NCI-H1092 treated with DMSO at 0.1 percent for 48 hours (cell line): Measurements from ENCODE around the gene IRF3.
A peak's percentile ranks its signal among the peaks of the same experiment; 100 is the strongest.

Source experiments
- DNase-seq: peaks from one replicate; lab custom pipeline; 2025; lab: John Stamatoyannopoulos, UW

Gene IRF3

DNA sequence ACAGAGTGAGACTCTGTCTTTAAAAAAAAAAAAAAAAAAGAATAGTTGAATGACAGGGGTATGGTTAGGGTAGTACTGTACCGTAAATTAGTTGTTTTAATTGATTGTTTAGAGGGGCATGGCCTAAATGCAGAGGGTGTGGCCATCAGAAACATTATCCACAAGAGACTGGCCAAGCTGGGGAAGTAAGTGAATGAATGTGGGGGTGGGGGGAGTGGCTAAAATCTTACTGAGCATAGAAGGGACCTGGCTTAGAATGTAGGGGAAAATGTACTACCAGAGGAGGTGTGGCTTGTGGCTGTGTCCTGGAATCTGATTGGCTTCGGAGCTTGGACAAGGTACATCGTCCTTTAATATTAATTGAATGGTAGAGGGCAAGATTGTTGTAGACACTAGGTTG, 3.9 kb upstream of the IRF3 start:
- no peak for DNase-seq

DNA sequence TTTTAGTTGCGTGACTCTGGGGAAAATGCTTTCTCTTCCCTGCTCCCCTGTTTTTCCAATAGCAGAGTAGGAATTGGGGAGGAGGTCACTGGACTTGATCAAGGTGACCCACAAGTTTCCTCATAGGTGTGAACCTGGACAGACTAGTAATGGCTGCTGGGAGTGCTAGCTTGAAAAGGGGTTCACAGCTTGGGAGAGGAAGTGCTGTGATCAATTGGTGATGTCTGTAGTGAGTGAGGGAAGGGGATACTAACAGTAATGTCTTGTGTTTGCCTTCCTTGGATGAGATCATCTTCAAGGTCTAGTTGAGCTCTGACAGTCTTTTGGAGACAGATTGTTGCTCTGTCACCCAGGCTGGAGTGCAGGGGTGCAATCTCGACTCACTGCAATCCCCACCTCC, 1.8 kb upstream of the IRF3 start:
- DNase-seq, result no peak

DNA sequence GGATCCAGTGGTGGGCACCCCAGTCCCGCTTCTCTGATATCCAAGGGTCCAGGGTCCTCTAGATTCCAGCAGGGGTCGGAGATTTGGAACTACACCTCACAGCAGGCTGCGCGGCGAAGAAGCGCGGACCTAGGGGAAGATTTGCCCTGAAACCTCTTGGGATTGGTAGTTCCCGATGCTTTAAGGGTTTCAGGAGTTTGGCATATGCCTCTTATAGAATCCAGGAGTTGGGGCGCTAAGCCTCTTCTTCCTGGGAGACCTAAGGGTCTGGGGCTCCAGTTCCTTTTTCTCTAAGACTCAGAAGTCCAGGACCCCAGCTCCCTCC, 425 bp upstream of the IRF3 start:
- no peak for DNase-seq

DNA sequence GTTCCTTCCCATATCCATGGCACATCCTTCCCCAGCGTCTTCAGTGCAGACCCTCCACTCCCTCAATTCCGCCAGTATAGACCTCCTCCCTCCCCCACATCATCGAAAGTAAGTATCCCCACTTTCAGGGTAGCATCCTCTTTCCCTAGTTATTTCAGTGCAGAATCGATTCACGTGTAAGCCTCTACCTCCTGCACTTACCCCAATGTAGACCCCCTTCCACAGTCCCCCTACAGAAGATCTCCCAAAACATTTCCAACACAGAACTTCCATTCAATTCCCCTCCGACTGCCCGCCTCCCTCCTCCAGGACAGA, 664 bp downstream of the IRF3 start:
- no peak for DNase-seq

DNA sequence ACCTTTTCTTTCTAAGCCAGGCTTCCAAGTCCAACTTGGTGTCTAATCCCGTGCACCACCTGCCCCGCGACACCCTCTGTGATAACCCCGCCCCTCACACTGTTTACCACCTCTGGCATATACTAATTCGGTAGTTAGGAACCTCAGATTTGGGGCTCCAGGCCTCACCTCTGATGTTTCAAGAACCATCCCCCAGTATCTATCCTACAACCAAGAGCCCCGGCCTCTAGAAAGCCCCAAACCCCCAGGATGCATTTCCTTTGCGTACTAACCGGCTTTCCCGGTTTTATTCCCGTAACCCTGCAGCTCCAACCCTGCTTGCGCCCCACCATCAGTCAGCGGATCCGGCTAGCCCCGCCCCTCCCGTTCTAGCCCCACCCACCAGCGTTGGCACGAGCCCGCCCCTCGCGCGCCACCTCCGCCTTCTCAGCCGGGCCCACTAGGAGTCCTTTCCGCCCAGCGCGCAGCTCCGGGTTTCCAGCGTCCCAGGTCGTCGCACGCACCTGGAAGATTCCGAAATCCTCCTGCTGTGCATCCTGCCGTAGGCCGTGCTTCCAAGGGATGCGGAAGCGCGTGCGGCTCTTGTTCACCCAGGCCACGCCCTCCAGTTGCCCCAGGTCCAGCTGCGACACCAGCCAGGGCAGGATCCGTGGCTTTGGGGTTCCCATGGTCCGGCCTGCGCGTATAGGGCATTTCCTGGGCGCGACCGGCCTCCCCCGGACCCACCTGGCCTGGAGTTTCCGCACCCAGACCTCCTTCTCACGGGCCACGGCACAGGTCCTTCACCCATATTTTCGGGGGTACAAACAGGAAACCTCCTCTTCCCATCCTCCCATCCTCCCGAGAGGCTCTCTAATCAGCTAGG, 1.3 kb downstream of the IRF3 start:
- peak; percentile 63 for DNase-seq

DNA sequence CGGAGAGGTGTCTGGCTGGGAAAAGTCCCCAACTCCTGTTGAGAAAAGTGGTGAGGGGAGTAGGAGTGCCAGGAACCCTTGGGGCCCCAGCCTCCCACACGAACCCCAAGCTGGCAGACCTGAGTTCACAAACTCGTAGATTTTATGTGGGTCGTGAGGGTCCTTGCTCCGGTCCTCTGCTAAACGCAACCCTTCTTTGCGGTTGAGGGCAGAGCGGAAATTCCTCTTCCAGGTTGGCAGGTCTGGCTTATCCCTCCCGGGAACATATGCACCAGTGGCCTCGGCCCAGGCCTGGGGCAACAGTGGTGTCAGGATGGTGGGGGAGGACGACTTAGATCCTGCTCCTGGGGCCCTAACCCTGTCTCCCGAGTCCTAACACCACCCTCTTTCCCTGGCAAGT, 2.4 kb downstream of the IRF3 start:
- no peak for DNase-seq

DNA sequence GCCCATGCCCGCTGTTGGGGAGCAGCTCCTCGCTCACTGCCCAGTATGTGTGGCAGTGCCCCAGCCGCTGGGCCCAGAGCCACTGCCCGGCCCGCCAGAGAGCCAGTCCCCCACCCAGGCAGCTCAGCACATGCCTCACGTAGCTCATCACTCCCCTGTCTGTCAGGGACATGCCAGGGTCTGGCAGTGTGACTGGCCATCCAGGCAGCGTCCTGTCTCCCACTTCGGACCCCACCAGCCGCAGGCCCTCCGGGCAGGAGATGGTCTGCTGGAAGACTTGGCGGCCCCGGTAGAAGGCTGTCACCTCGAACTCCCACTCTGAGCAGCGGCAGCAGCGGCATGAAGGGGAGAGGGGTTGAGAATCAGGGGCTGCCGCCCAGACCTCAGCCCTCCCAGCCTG, 3.6 kb downstream of the IRF3 start:
- DNase-seq, result no peak

DNA sequence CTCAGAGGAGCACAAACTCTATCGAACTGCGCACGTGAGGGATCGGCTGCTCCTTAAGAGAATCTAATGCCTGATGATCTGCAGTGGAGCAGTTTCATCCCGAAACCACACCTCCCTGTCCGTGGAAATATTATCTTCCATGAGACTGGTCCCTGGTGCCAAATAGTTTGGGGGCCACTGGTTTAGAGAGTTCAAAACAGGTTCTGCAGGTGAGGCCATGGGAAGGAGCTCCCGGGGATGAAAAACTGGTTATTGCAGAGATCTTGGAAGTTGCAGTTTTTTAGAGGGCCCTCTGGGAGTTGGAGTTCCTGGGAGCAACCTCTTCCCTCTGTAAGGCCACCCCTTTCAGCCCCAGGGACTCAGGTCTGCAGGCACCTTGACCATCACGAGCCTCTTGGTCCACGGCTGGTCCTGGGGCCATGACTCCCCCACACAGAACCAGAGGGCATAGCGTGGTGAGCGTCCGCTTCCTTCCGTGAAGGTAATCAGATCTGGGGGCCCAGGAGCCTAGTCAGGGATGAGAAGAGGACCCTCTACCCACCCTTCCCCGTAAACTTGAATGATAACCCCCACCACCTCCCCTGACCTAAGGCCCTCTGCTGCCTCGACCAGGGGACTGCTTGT, 5.2 kb downstream of the IRF3 start:
- no peak for DNase-seq

DNA sequence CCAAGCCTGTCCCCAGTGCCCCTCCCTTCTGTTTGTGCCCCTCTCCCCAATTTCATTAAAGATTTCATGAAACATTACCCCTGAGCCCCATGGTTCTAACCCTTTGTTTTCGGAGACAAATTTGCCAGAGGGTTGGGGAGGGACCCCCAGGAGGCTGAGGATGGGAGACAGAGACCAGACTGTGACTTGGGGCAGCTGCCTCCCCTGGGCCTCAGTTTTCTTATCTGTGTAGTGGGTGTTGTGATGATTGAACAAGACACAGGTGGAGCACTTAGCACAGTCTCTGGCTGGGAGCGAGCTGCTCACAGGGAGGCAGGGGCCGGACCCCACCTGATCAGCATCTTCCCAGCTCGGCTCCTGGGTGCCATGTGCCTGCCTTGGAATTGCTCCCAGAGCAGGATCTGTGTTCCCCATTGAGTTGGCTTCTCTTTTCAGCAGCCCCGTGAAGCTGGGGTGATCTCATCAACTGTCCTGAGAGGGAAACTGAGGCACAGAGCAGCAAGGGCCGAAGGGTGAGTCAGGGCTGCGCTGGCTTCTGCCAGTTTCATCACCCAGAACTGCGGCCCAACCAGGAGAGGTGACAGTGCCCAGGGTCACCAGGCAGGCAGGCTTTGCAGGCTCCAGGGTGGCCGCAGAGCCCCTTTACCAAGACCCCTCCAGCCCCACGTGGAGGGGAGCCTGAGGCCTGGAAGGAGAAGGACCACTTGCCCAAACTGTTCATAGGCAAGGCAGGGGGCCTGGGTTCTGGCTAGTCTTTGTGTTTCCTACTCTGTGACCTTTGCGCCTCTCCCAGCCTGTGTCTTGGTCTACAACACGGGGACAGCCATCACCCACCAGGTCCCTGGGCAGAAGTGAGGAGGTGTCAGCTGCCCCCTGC, 6.9 kb downstream of the IRF3 start:
- DNase-seq, result no peak

DNA sequence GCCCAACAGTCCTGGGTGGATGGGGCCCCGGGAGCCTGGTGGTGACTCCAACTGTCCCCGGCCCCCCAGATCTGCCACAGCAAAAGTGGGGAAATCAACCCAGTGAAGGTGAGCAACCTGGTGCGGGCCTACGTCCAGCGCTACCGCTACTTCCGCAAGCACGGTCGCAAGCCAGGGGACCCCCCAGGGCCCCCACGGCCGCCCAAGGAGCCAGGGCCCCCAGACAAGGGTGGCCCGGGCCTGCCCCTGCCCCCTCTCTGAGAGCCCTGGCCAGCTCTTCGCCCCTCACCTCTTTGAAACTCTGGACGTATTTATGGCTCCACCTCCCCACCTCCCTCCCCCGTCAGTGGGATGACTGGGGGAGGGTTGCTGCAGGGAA, 7.5 kb downstream of the IRF3 start:
- no peak for DNase-seq

DNA sequence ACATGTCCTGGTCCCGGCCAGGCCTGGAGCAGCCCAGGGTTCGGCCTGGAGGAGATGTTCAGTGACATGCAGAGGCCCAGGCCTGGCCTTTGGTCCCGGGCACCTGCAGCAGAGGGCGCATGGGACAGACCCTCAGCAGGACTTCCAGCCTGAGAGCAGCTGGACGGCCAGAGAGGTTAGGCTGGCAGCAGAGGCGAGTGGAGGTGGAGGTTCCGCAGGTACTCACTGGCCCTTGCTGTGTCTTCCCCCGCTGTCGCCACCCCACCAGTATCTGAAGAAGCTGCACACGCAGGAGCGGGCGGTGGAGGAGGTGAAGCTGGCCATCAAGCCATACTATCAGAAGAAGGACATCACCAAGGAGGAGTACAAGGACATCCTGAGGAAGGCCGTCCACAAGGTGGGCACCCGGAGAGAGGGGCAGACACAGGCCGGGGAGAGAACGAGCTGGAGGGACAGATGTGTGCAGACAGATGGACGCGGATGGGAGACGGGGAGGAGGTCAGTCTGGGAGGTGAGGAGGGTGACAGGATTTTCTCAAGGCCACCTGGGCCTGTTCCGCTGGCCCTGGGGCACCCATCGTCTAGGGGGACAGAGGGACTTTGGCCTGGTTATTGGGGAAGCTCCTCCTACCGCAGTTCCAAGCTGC, 8.0 kb downstream of the IRF3 start:
- DNase-seq, result no peak

DNA sequence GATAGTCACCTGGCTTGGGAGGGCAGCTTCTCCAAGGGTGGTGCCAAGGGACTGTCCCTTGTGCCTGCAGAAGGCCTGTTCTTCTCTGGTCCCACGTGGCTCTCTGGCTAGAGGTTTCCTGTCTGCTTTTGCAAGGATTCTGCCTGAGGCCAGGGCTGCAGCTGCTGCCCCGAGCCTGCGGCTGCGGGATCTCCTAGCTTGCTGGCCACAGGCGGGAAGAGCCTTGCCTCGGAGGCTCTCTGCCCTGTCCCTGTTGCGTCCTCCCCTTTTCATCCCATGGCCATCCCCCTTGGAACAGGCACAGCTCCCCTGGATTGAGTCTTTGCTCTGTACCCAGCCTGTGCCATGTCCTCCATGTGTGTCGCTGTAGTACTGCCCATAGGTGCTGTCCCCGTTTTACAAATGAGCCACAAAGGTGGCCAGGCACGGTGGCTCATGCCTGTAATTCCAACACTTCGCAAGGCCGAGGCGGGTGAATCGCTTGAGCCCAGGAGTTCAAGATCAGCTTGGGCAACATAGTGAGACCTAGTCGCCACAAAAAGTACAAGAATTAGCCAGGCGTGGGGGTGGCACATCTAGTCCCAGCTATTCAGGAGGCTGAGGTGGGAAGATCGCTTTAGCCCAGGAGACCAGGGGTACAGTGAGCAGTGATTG, 9.1 kb downstream of the IRF3 start:
- no peak for DNase-seq

DNA sequence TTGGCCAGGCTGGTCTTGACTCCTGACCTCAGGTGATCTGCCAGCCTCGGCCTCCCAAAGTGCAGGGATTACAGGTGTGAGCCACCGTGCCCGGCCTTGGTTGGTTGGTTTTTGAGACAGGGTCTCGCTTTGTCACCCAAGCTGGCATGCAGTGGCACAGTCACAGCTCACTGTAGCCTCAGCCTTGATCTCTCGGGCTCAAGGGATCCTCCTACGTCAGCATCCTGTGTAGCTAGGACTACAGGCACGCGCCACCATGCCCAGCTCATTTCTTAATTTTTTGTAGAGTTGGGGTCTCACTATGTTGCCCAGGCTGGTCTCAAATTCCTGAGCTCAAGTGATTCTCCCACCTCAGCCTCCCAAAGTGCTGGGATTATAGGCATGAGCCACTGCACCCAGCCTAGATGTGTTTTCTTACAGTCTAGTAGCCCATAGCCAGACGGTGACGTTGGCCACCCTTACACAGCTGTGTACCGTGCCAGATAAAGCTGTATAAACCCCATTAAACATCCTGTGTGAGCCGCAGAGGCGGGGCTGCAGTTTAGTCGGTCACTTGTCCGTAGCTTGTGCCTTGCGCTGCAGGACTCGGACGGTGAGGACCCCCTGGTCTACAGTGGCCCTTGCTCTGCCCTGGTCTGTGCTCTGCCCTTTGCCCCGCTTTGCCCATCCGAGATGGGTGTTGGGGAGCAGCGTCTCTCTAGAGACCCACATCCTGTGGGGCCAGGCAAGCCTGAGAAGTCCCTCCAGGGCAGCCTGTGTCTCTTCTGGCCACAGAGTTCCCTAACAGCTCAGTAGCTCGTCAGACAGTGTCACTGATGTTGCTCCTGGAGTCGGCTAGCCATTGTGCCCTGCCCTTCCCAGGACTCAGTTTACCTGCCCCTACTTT, 9.8 kb downstream of the IRF3 start:
- no peak for DNase-seq

DNA sequence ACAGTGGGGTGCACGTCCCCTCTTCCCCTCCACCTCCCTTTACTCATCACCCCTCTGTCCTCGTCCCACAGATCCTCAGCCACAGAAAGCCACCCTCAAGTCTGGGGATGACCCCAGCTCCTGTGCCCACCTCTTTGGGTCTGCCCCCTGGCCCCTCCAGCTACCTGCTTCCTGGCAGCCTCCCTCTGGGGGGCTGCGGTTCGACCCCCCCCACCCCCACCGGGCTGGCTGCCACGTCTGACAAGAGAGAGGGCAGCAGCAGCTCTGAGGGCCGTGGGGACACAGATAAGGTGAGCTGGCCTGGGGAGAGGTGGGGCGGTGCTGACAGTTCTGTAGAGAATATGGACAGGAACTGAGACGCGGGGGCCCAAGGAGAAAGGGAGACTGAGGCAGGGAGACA, 11.1 kb downstream of the IRF3 start:
- DNase-seq, result no peak

DNA sequence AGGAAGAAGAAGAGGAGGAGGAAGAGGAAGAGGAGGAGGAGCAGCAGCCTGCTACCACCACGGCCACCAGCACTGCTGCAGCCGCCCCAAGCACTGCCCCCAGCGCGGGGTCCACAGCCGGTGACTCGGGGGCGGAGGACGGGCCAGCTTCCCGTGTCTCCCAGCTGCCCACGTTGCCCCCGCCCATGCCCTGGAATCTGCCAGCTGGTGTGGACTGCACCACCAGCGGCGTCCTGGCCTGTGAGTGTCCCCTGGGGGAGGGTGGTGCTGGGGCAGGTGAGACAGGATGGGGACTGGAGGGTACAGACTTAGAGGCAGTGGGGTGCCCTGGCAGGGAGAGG, 12.2 kb downstream of the IRF3 start:
- DNase-seq, result no peak

DNA sequence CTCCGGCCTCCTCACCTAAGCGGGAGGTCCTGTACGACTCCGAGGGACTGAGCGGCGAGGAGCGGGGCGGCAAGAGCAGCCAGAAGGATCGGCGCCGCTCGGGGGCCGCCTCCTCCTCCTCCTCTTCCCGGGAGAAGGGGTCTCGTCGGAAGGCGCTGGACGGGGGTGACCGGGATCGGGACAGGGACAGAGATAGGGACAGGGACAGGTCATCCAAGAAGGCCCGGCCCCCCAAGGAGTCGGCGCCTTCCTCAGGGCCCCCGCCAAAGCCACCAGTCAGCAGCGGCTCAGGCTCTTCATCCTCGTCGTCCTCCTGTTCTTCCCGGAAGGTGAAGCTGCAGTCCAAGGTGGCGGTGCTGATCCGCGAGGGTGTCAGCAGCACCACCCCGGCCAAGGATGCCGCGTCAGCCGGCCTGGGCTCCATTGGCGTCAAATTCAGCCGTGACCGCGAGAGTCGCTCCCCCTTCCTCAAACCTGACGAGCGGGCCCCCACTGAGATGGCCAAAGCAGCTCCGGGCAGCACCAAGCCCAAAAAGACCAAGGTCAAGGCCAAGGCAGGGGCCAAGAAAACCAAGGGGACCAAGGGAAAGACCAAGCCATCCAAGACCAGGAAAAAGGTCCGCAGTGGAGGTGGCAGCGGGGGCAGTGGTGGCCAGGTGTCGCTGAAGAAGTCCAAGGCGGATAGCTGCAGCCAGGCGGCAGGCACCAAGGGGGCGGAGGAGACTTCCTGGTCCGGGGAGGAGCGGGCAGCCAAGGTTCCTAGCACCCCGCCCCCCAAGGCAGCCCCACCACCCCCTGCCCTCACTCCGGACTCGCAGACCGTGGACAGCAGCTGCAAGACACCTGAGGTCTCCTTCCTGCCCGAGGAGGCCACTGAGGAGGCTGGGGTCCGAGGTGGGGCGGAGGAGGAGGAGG, 12.8 kb downstream of the IRF3 start:
- DNase-seq, result no peak

DNA sequence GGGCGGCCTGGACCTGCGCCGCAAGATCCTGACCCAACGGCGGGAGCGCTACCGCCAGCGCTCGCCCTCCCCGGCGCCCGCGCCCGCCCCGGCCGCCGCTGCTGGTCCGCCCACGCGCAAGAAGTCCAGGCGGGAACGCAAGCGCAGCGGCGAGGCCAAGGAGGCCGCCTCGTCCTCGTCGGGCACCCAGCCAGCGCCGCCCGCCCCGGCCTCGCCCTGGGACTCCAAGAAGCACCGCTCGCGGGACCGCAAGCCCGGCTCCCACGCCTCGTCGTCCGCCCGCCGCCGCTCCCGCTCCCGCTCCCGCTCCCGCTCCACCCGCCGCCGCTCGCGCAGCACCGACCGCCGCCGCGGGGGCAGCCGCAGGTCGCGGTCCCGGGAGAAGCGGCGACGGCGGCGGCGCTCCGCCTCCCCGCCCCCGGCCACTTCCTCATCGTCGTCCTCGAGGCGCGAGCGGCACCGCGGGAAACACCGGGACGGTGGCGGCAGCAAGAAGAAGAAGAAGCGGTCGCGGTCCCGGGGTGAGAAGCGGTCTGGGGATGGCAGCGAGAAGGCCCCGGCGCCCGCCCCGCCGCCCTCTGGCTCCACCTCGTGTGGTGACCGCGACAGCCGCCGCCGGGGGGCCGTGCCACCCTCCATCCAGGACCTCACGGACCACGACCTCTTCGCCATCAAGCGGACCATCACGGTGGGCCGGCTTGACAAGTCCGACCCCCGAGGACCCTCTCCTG, 13.7 kb downstream of the IRF3 start:
- no peak for DNase-seq

DNA sequence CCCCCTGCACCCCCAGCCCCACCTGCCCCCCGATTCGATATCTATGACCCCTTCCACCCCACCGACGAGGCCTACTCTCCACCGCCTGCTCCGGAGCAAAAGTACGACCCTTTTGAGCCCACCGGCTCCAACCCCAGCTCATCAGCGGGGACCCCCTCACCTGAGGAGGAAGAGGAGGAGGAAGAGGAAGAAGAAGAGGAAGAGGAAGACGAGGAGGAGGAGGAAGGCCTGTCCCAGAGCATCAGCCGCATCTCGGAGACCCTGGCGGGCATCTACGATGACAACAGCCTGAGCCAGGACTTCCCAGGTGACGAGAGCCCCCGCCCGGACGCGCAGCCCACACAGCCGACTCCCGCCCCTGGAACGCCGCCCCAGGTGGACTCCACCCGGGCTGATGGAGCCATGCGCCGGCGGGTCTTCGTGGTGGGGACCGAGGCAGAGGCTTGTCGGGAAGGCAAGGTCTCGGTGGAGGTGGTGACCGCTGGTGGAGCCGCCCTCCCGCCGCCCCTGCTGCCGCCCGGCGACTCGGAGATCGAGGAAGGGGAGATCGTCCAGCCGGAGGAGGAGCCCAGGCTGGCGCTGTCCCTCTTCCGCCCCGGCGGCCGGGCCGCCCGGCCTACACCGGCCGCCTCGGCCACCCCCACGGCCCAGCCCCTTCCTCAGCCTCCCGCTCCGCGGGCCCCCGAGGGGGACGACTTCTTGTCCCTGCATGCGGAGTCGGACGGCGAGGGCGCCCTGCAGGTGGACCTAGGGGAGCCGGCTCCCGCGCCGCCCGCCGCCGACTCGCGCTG, 14.4 kb downstream of the IRF3 start:
- DNase-seq, result no peak

DNA sequence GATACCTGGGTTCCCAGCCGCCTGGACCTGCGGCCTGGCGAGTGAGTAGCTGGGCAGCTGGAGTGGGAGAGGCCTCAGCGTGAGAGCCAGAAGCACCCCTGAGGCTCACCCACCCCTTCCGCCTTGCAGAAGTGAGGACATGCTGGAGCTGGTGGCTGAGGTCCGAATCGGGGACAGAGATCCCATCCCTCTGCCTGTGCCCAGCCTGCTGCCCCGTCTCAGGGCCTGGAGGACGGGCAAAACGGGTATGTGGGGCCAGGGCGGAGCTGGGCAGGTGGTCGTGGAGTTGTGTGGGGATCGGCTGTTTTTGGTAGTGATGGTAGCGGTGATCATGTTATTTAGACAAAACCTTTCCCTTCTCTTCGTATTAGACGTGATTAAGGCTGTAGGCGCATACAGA, 19.1 kb downstream of the IRF3 start:
- DNase-seq, result no peak
